ENCODE data around the gene GNMT. TPM values are rescaled to one million over a fixed set of nuclear protein-coding genes. Genes with fewer than 3 reads are reported as not detected.

Gene GNMT
- polyA plus RNA-seq, 3 donors, result 0.17 to 7.8 (median 0.31) TPM

DNA sequence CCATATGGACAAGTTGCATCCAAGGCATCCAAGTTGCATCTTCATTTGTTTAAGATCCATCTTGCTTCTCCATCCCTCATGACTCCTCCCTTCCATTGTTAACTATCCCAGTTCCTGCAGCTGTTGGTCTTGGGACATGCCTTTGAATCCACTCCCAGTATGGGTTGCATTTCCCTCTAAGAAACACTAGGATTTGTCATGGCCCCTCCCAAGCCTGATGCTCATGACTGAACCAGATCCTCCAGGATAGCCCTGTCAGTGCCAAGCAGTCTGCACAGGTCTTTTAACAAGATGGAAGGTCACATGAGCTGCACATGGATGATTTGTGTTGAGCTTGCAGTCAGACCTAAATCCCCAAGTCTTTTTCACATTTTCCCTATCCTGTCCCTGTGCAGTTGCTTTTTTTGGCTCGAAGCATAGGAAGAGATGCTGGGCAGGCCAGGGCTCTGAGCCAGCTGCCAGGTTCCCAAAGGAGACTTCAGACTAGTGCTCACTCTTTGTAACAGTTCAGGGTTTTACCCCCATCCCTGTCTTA, 28.0 kb downstream of the GNMT start:
- no peak for DNase-seq
- Histone ChIP-seq H3K27ac (ENCODE audit: low read depth in 1 of 2, low read length in 2 of 2) (no peak overlapping the region), H3K4me3 (replicated peaks in 1 of 3; ENCODE audit: low read depth in 2 of 3, low read length in 3 of 3) (no peak overlapping the region), H3K4me1 (ENCODE audit: control insufficient read depth in 1 of 2, insufficient read depth in 2 of 2, low read length in 2 of 2) (peaks cover 13 to 19% of the 10 kb centered on the region in 2 donors), H3K9me3 (replicated peaks in 1 of 2; ENCODE audit: control insufficient read depth in 1 of 2, insufficient read depth in 1 of 2, low read length in 2 of 2) (no peaks in the 10 kb centered on the region), H3K4me2 (replicated peaks; ENCODE audit: extremely low read depth, low read length, poor library complexity, severe bottlenecking) (no peak overlapping the region), H3K9ac (ENCODE audit: insufficient read depth, low read length, poor library complexity, severe bottlenecking) (no peak overlapping the region), H3K79me2 (ENCODE audit: insufficient read depth, low read length) (peaks cover 34% of the 10 kb centered on the region), H2AFZ (ENCODE audit: insufficient read depth, low read depth, low read length, poor library complexity, severe bottlenecking) (no peak overlapping the region), H4K20me1 (ENCODE audit: insufficient read depth, low read length) (peaks cover 17% of the 10 kb centered on the region), H3K27me3 (ENCODE audit: control insufficient read depth in 2 of 2, insufficient read depth in 2 of 2, low read length in 2 of 2) (no peaks in the 10 kb centered on the region), H3K36me3 (replicated peaks in 1 of 2; ENCODE audit: control insufficient read depth in 1 of 2, insufficient read depth in 2 of 2, low read length in 2 of 2) (peaks cover 23 to 37% of the 10 kb centered on the region in 2 donors)
- Mint-ChIP-seq H3K4me1 (peaks cover 40% of the 10 kb centered on the region), H3K4me3 (no peak overlapping the region), H3K27ac (peak overlapping the region in 1 of 7 donors; percentile 26), H3K9me3 (no peaks in the 10 kb centered on the region), H3K36me3 (peaks cover 24 to 53% of the 10 kb centered on the region in 2 donors), H3K27me3 (ENCODE audit: low read depth in 3 of 3) (peaks cover 0 to 4% (median 0%) of the 10 kb centered on the region in 3 donors)
- TF ChIP-seq, protein P1, sequence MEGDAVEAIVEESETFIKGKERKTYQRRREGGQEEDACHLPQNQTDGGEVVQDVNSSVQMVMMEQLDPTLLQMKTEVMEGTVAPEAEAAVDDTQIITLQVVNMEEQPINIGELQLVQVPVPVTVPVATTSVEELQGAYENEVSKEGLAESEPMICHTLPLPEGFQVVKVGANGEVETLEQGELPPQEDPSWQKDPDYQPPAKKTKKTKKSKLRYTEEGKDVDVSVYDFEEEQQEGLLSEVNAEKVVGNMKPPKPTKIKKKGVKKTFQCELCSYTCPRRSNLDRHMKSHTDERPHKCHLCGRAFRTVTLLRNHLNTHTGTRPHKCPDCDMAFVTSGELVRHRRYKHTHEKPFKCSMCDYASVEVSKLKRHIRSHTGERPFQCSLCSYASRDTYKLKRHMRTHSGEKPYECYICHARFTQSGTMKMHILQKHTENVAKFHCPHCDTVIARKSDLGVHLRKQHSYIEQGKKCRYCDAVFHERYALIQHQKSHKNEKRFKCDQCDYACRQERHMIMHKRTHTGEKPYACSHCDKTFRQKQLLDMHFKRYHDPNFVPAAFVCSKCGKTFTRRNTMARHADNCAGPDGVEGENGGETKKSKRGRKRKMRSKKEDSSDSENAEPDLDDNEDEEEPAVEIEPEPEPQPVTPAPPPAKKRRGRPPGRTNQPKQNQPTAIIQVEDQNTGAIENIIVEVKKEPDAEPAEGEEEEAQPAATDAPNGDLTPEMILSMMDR (IDR thresholded peaks at IDR 0.05), result no peak
- WGBS (ENCODE audit: insufficient coverage), result 100% methylated on average over 1 of the region's 1 CpG
- intact Hi-C loops (cut with micrococcal nuclease), result no loop called here

DNA sequence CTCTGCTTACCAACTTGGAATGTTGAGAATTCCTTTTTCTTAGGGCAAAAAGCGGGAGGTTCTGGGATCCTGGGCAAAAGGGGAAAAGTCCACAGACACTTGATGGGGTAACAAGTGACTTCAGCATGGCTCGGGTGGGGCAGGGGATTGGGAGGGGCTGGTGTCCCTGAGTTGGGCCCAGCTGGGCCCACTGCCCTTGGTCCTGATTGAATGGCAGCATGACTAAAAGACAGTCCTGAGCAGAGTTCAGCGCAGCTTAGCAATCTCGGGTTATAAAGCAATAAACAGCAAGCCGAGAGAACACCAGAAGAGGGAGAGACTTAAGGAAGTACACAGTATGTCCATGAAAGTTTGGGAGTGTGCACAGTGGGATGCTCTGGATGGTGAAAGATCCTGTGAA, 29.4 kb downstream of the GNMT start:
- Histone ChIP-seq H3K79me2 (ENCODE audit: insufficient read depth, low read length) (peaks cover 30% of the 10 kb centered on the region), H3K9me3 (replicated peaks in 1 of 2; ENCODE audit: control insufficient read depth in 1 of 2, insufficient read depth in 1 of 2, low read length in 2 of 2) (no peaks in the 10 kb centered on the region), H3K4me1 (ENCODE audit: control insufficient read depth in 1 of 2, insufficient read depth in 2 of 2, low read length in 2 of 2) (peaks cover 8 to 12% of the 10 kb centered on the region in 2 donors), H3K27ac (ENCODE audit: low read depth in 1 of 2, low read length in 2 of 2) (no peak overlapping the region), H3K9ac (ENCODE audit: insufficient read depth, low read length, poor library complexity, severe bottlenecking) (no peak overlapping the region), H4K20me1 (ENCODE audit: insufficient read depth, low read length) (peaks cover 17% of the 10 kb centered on the region), H3K4me2 (replicated peaks; ENCODE audit: extremely low read depth, low read length, poor library complexity, severe bottlenecking) (no peak overlapping the region), H3K27me3 (ENCODE audit: control insufficient read depth in 2 of 2, insufficient read depth in 2 of 2, low read length in 2 of 2) (no peaks in the 10 kb centered on the region), H3K36me3 (replicated peaks in 1 of 2; ENCODE audit: control insufficient read depth in 1 of 2, insufficient read depth in 2 of 2, low read length in 2 of 2) (peaks cover 23 to 37% of the 10 kb centered on the region in 2 donors), H2AFZ (ENCODE audit: insufficient read depth, low read depth, low read length, poor library complexity, severe bottlenecking) (no peak overlapping the region), H3K4me3 (replicated peaks in 1 of 3; ENCODE audit: low read depth in 2 of 3, low read length in 3 of 3) (no peak overlapping the region)
- H3K27ac Mint-ChIP-seq, result no peak overlapping the region
- TF ChIP-seq, protein P1 (IDR thresholded peaks at IDR 0.05), result no peak
- no peaks in the 10 kb centered on the region for H3K9me3 Mint-ChIP-seq
- peaks cover 0 to 4% (median 0%) of the 10 kb centered on the region in 3 donors for H3K27me3 Mint-ChIP-seq (ENCODE audit: low read depth in 3 of 3)
- 80% methylated on average over 2 of the region's 5 CpGs for WGBS (ENCODE audit: insufficient coverage)
- no peak overlapping the region for H3K4me3 Mint-ChIP-seq
- no peak for DNase-seq
- H3K36me3 Mint-ChIP-seq, result peaks cover 24 to 64% of the 10 kb centered on the region in 2 donors
- intact Hi-C loops (cut with micrococcal nuclease), result no loop called here
- peaks cover 35% of the 10 kb centered on the region for H3K4me1 Mint-ChIP-seq
